OCI-LY1 (cell line): ENCODE results near the gene SCYGR3.

Experiments
- CTCF ChIP-seq: fragments of 200-600 bp; sonication (generic), shearing (Covaris generic); IDR thresholded peaks from 2 replicates; pipeline ENCODE4 v1.5.1; 2017; ENCODE audit warnings: mild to moderate bottlenecking, antibody characterized with exemption, low read length, moderate library complexity, mixed read lengths
- EZH2 ChIP-seq: fragments of 200-600 bp; sonication (generic), shearing (Covaris generic); IDR thresholded peaks from 2 replicates; pipeline ENCODE4 v1.8.0; 2017; ENCODE audit warnings: borderline replicate concordance, mixed run types, mild to moderate bottlenecking, antibody characterized with exemption, low read length, moderate library complexity, mixed read lengths

GRCh38 chr2:227625420-227625819 lies 10.8 kb upstream of the SCYGR3 start:
- TF ChIP-seq CTCF = no peak
- no peak for TF ChIP-seq EZH2
